Caco-2 (cell line): Measurements from ENCODE around the gene BCKDK. TPM values are rescaled to one million over a fixed set of nuclear protein-coding genes. Genes with fewer than 3 reads are reported as not detected.

ENCODE experiments used
- BruUV-seq: library from RNA; stranded (reverse); fragments of 400-500 nt; replicated peaks from 2 replicates; lab custom pipeline; 2021; lab: Mats Ljungman, UMichigan
- CTCF ChIA-PET: fragments of 300-600 bp; sonication (Branson Sonifier 250); formaldehyde crosslinking; loops from one replicate; lab custom pipeline; 2022; ENCODE audit warnings: antibody characterized with exemption; lab: Charles Lee
- POLR2A ChIA-PET: fragments of 300-600 bp; sonication (Branson Sonifier 250); formaldehyde crosslinking; loops from one replicate; lab custom pipeline; 2022; ENCODE audit warnings: antibody characterized with exemption; lab: Charles Lee
- DNase-seq, 2 experiments: peaks; one replicate each; pipeline versions ENCODE4 v3.0.0 to v3.0.0-alpha.2; 2020 to 2022
- H3K27me3 ChIP-seq: replicated peaks from 2 replicates; pipeline ENCODE4 v1.6.0; 2011; ENCODE audit warnings: low read length; ENCODE audit not compliant: control insufficient read depth, insufficient read depth
- H3K36me3 ChIP-seq: 2 replicates; pipeline ENCODE4 v1.5.1; 2011; ENCODE audit warnings: low read length; ENCODE audit not compliant: control insufficient read depth, insufficient read depth
- H3K4me1 ChIP-seq: fragments of 250-450 bp; sonication (Bioruptor Pico); 2 replicates; pipeline ENCODE4 v1.5.1; 2020; ENCODE audit warnings: mild to moderate bottlenecking
- H3K4me3 ChIP-seq: 2 replicates; pipeline ENCODE4 v1.5.1; 2011; ENCODE audit warnings: low read depth, mild to moderate bottlenecking, control low read depth, low read length
- H3K9me3 ChIP-seq: fragments of 250-450 bp; sonication (Bioruptor Pico); 2 replicates; pipeline ENCODE4 v1.5.1; 2020; ENCODE audit warnings: mild to moderate bottlenecking, moderate library complexity
- H3K27ac Mint-ChIP-seq: one replicate; pipeline ENCODE4 v1.8.0; 2022; ENCODE audit warnings: mixed read lengths; ENCODE audit not compliant: unreplicated experiment
- H3K27me3 Mint-ChIP-seq: one replicate; pipeline ENCODE4 v1.8.0; 2022; ENCODE audit warnings: mixed read lengths; ENCODE audit not compliant: insufficient read depth, unreplicated experiment
- H3K36me3 Mint-ChIP-seq: one replicate; pipeline ENCODE4 v1.8.0; 2022; ENCODE audit warnings: mild to moderate bottlenecking, mixed read lengths; ENCODE audit not compliant: insufficient read depth, unreplicated experiment
- H3K4me1 Mint-ChIP-seq: one replicate; pipeline ENCODE4 v1.8.0; 2022; ENCODE audit warnings: low read depth, mixed read lengths; ENCODE audit not compliant: unreplicated experiment
- H3K4me3 Mint-ChIP-seq: one replicate; pipeline ENCODE4 v1.8.0; 2022; ENCODE audit warnings: mild to moderate bottlenecking, moderate library complexity, mixed read lengths; ENCODE audit not compliant: unreplicated experiment
- H3K9me3 Mint-ChIP-seq: one replicate; pipeline ENCODE4 v1.8.0; 2022; ENCODE audit warnings: mixed read lengths; ENCODE audit not compliant: unreplicated experiment
- intact Hi-C: fragments of 100-400 bp; cut with micrococcal nuclease; formaldehyde crosslinking; loops from one replicate; pipeline ENCODE4 v1.10.0; 2022; ENCODE audit not compliant: unreplicated experiment
- total RNA-seq: library from RNA; stranded (reverse); gene quantifications from 2 replicates; pipeline ENCODE4 v1.2.3, GENCODE V29; 2022
- TF ChIP-seq, protein P1 (sequence below), 2 experiments: fragments of 200-600 bp in 1 of 2; IDR thresholded peaks; 1 replicate in 1 of 2; 2 replicates in 1 of 2; pipeline versions ENCODE4 v1.5.1 to v1.8.0; 2011 to 2022; ENCODE audit warnings: antibody characterized with exemption in 1 of 2, control low read depth in 1 of 2, inconsistent platforms in 1 of 2, low read depth in 1 of 2, low read length in 1 of 2, mild to moderate bottlenecking in 1 of 2, moderate library complexity in 1 of 2; ENCODE audit not compliant: insufficient read depth in 1 of 2, severe bottlenecking in 1 of 2, unreplicated experiment in 1 of 2

Gene BCKDK
- total RNA-seq, 1 experiment from 2014 or later = 34.1 TPM

DNA sequence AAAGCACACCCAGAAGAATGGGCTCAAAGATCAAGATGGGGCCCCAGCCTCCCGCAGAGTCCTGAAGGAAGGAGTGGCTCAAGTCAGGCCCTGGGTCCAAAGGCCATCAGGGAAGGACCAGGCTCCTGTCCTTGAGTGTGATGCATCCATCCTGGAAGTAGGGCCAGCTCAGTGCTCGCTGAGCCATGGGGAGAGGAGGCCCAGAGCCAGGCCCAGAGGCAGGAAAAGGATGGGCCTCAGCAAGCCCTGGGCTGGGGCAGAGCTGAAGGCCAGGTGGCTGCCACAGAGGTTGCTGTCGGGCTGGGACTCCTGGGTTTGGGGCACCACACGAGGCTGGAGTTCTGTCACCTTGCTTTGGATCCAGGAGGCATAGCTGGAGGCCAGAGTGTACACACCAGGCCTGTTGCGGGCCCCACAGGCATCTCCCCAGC, 23.7 kb downstream of the BCKDK start:
- peak overlapping the region; percentile 75 for H3K27ac Mint-ChIP-seq
- no peaks in the 10 kb centered on the region for H3K27me3 Mint-ChIP-seq
- no TSS peak for BruUV-seq
- DNase-seq = peak; percentile 63 to 88
- Histone ChIP-seq H3K4me1 (peaks cover 53% of the 10 kb centered on the region), H3K4me3 (no peak overlapping the region), H3K9me3 (no peaks in the 10 kb centered on the region), H3K27me3 (no peaks in the 10 kb centered on the region), H3K36me3 (peaks cover 6% of the 10 kb centered on the region)
- no peaks in the 10 kb centered on the region for H3K9me3 Mint-ChIP-seq
- H3K4me1 Mint-ChIP-seq = peaks cover 43% of the 10 kb centered on the region
- CTCF ChIA-PET = interaction anchor here (1.3 to 2.8 kb wide), 3 partner anchors 11 to 328 kb away, joined by 3 to 30 read pairs (median 8); partner anchors contain the start of genes ARMC5 and KAT8
- POLR2A ChIA-PET = interaction anchor here (1.0 to 3.2 kb wide), 4 partner anchors 10 to 58 kb away, joined by 3 to 35 read pairs (median 12); partner anchors contain the start of genes FUS, KAT8, ZNF646 and ZNF668
- peaks cover 56% of the 10 kb centered on the region for H3K36me3 Mint-ChIP-seq
- TF ChIP-seq, protein P1, sequence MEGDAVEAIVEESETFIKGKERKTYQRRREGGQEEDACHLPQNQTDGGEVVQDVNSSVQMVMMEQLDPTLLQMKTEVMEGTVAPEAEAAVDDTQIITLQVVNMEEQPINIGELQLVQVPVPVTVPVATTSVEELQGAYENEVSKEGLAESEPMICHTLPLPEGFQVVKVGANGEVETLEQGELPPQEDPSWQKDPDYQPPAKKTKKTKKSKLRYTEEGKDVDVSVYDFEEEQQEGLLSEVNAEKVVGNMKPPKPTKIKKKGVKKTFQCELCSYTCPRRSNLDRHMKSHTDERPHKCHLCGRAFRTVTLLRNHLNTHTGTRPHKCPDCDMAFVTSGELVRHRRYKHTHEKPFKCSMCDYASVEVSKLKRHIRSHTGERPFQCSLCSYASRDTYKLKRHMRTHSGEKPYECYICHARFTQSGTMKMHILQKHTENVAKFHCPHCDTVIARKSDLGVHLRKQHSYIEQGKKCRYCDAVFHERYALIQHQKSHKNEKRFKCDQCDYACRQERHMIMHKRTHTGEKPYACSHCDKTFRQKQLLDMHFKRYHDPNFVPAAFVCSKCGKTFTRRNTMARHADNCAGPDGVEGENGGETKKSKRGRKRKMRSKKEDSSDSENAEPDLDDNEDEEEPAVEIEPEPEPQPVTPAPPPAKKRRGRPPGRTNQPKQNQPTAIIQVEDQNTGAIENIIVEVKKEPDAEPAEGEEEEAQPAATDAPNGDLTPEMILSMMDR (IDR thresholded peaks at IDR 0.05; ENCODE audit: insufficient read depth in 1 of 2, low read depth in 1 of 2, low read length in 1 of 2, severe bottlenecking in 1 of 2, unreplicated experiment in 1 of 2) = no peak
- peak overlapping the region; percentile 76 for H3K4me3 Mint-ChIP-seq
- intact Hi-C loops = loop anchor here (1.0 to 10.0 kb wide), 3 partner anchors 10 to 323 kb away; partner anchors contain the start of genes ARMC5 and KAT8

DNA sequence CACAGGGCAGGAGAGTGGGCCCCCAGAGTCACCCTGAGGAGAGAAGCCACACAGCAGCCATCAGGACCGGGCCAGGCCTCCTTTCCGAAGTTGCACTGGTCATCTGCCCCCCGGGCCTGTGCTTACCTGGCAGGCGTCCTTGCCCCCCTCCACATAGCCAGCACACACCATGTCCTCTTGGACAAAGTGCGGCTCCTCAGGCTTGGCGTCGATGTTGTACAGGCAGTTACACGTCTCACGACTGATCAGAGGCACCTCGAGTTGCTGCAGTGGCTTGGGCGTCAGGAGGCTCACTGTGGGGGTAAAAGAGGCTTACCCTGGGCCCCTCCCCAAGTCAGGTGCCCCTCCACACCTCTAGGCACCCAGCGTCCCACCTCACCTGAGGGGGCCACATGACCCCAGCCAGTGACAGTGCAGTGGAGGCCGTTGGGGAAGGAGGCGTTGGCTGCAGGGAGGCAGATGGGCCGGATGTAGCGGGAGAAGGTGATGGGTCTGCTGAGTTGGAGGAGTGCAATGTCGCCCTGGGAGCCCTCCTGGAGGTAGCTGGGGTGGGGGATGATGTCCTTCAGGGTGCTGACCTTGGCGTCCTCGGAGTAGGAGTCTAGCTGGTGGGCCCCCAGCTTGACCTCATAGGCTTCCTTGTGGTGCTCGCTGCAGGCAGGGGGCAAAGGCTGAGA, 24.3 kb downstream of the BCKDK start:
- Histone ChIP-seq H3K9me3 (no peaks in the 10 kb centered on the region), H3K4me3 (no peak overlapping the region), H3K4me1 (peaks cover 59% of the 10 kb centered on the region), H3K27me3 (no peaks in the 10 kb centered on the region), H3K36me3 (peaks cover 6% of the 10 kb centered on the region)
- H3K4me3 Mint-ChIP-seq = peak overlapping the region; percentile 76
- POLR2A ChIA-PET = interaction anchor here (1.0 to 3.2 kb wide), 4 partner anchors 10 to 58 kb away, joined by 3 to 35 read pairs (median 12); partner anchors contain the start of genes FUS, KAT8, ZNF646 and ZNF668
- DNase-seq = no peak
- TF ChIP-seq, protein P1 (IDR thresholded peaks at IDR 0.05; ENCODE audit: insufficient read depth in 1 of 2, low read depth in 1 of 2, low read length in 1 of 2, severe bottlenecking in 1 of 2, unreplicated experiment in 1 of 2) = no peak
- CTCF ChIA-PET = interaction anchor here (2.0 kb wide), 1 partner anchor 15 kb away, joined by 8 read pairs; the partner anchor contains the start of gene KAT8
- peaks cover 43% of the 10 kb centered on the region for H3K4me1 Mint-ChIP-seq
- peaks cover 56% of the 10 kb centered on the region for H3K36me3 Mint-ChIP-seq
- intact Hi-C loops = loop anchor here (10.0 kb wide), 1 partner anchor 322 kb away; the partner anchor contains the start of gene ARMC5
- no TSS peak for BruUV-seq
- H3K27me3 Mint-ChIP-seq = no peaks in the 10 kb centered on the region
- H3K9me3 Mint-ChIP-seq = no peaks in the 10 kb centered on the region
- H3K27ac Mint-ChIP-seq = peak overlapping the region; percentile 75

DNA sequence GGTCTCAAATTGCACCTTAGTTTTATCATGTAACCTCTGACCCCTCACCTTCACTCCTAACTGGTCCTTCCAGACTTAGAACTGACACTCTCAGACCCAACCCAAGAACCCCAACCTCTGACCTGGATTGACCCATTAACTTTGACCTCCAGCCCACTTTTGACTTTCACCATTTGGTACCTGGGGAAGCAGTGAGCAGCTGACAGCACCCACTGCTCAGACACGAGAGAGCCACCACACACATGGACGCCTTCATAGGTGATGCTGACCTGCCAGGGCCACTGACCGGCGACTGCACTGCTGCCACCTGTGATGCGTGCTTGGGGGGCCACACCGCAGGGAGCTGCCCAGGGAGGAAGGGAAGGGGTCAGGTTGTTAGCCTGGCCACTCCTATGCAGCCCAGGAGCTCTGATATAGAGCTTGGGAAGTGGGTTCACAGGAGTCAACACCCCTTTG, 24.9 kb downstream of the BCKDK start:
- intact Hi-C loops = loop anchor here (10.0 kb wide), 1 partner anchor 322 kb away; the partner anchor contains the start of gene ARMC5
- H3K27me3 Mint-ChIP-seq = no peaks in the 10 kb centered on the region
- H3K9me3 Mint-ChIP-seq = no peaks in the 10 kb centered on the region
- H3K4me3 ChIP-seq = 0 out of 2 replicates have a peak overlapping the region, but pooled peaks have one; percentile 78
- H3K4me1 ChIP-seq = peaks cover 65% of the 10 kb centered on the region
- CTCF ChIA-PET = no interaction called here
- TF ChIP-seq, protein P1 (IDR thresholded peaks at IDR 0.05; ENCODE audit: insufficient read depth in 1 of 2, low read depth in 1 of 2, low read length in 1 of 2, severe bottlenecking in 1 of 2, unreplicated experiment in 1 of 2) = no peak
- peaks cover 45% of the 10 kb centered on the region for H3K4me1 Mint-ChIP-seq
- H3K27ac Mint-ChIP-seq = peak overlapping the region; percentile 75
- DNase-seq = no peak
- no TSS peak for BruUV-seq
- peaks cover 6% of the 10 kb centered on the region for H3K36me3 ChIP-seq
- no peaks in the 10 kb centered on the region for H3K9me3 ChIP-seq
- H3K4me3 Mint-ChIP-seq = peak overlapping the region; percentile 76
- POLR2A ChIA-PET = no interaction called here
- H3K27me3 ChIP-seq = no peaks in the 10 kb centered on the region
- peaks cover 56% of the 10 kb centered on the region for H3K36me3 Mint-ChIP-seq
